ENCODE results near the gene CPTP. TPM values are rescaled to one million over a fixed set of nuclear protein-coding genes. Genes with fewer than 3 reads are reported as not detected.
A peak's percentile ranks its signal among the peaks of the same experiment; 100 is the strongest.

CPTP gene
- total and polyA plus RNA-seq, 4 donors: 7.9 to 45.1 (median 22.5) TPM

DNA sequence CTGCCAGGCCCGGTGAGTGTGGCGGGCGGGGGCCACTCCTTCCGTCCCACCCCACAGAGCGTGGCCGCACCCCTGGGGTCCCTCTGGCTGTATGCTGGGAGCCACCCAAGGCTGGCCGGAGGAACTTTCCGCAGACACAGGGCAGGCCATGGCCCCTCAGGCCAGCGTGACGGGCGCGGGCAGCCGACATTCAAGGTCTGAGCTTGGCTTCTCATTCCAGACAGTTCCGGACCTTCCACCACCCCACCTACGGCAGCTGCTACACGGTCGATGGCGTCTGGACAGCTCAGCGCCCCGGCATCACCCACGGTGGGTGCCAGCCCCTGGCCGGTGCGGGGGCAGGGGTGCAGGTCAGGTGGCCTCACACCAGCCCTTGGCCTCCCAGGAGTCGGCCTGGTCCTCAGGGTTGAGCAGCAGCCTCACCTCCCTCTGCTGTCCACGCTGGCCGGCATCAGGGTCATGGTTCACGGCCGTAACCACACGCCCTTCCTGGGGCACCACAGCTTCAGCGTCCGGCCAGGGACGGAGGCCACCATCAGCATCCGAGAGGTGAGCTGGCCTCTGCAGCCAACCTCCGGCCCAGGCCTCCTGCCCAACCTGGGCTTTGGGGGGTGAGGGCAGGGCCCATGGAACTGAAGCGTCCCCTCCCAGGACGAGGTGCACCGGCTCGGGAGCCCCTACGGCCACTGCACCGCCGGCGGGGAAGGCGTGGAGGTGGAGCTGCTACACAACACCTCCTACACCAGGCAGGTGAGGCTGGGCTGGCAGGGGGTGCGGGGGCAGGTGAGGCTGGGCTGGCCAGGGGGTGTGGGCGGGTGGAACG, 37.1 kb upstream of the CPTP start:
- H3K4me3 ChIP-seq (ENCODE audit: low read depth in 1 of 3, low read length in 3 of 3): no peak overlapping the region
- 83% methylated on average over 46 of the region's 46 CpGs for WGBS
- H3K27me3 ChIP-seq (ENCODE audit: control insufficient read depth in 4 of 4, insufficient read depth in 4 of 4, low read length in 3 of 4): no peaks in the 10 kb centered on the region
- TF ChIP-seq GABPA (IDR thresholded peaks at IDR 0.05 in 1 of 2, conservative IDR thresholded peaks at IDR 0.05 in 1 of 2): no peak
- TF ChIP-seq HNF4G (IDR thresholded peaks at IDR 0.05): no peak
- no peak for TF ChIP-seq YY1 (IDR thresholded peaks at IDR 0.05)
- no peak for TF ChIP-seq CTCF (IDR thresholded peaks at IDR 0.05; ENCODE audit: low read depth, low read length, missing input control)
- TF ChIP-seq NR2F2 (IDR thresholded peaks at IDR 0.05): no peak
- no peak for TF ChIP-seq TAF1 (conservative IDR thresholded peaks at IDR 0.05)
- no peak for TF ChIP-seq HNF4A (conservative IDR thresholded peaks at IDR 0.05)
- TF ChIP-seq, protein P1, sequence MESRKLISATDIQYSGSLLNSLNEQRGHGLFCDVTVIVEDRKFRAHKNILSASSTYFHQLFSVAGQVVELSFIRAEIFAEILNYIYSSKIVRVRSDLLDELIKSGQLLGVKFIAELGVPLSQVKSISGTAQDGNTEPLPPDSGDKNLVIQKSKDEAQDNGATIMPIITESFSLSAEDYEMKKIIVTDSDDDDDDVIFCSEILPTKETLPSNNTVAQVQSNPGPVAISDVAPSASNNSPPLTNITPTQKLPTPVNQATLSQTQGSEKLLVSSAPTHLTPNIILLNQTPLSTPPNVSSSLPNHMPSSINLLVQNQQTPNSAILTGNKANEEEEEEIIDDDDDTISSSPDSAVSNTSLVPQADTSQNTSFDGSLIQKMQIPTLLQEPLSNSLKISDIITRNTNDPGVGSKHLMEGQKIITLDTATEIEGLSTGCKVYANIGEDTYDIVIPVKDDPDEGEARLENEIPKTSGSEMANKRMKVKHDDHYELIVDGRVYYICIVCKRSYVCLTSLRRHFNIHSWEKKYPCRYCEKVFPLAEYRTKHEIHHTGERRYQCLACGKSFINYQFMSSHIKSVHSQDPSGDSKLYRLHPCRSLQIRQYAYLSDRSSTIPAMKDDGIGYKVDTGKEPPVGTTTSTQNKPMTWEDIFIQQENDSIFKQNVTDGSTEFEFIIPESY (IDR thresholded peaks at IDR 0.05): no peak
- TF ChIP-seq REST (IDR thresholded peaks at IDR 0.05): no peak
- no peaks in the 10 kb centered on the region for H3K36me3 ChIP-seq (ENCODE audit: control insufficient read depth in 4 of 4, insufficient read depth in 3 of 4, low read depth in 1 of 4, low read length in 3 of 4)
- H3K9me3 ChIP-seq (ENCODE audit: control insufficient read depth in 4 of 4, low read length in 3 of 4): no peaks in the 10 kb centered on the region
- H3K9ac ChIP-seq (ENCODE audit: low read depth in 1 of 2, low read length in 2 of 2): no peak overlapping the region
- no peak for DNase-seq (ENCODE audit: low spot score)
- peaks cover 0 to 13% (median 7%) of the 10 kb centered on the region in 4 donors for H3K4me1 ChIP-seq (ENCODE audit: control insufficient read depth in 4 of 4, insufficient read depth in 4 of 4, low read length in 3 of 4)
- no peak overlapping the region for H3K27ac ChIP-seq (ENCODE audit: low read depth in 1 of 2, low read length in 2 of 2)

GRCh38 chr1:1290238-1290731, 34.3 kb upstream of the CPTP start:
- no peaks in the 10 kb centered on the region for H3K27me3 ChIP-seq (ENCODE audit: control insufficient read depth in 4 of 4, insufficient read depth in 4 of 4, low read length in 3 of 4)
- H3K9me3 ChIP-seq (ENCODE audit: control insufficient read depth in 4 of 4, low read length in 3 of 4): no peaks in the 10 kb centered on the region
- peaks cover 0 to 9% (median under 1%) of the 10 kb centered on the region in 4 donors for H3K36me3 ChIP-seq (ENCODE audit: control insufficient read depth in 4 of 4, insufficient read depth in 3 of 4, low read depth in 1 of 4, low read length in 3 of 4)
- no peak for TF ChIP-seq FOXA2 (IDR thresholded peaks at IDR 0.05)
- TF ChIP-seq, protein P2, sequence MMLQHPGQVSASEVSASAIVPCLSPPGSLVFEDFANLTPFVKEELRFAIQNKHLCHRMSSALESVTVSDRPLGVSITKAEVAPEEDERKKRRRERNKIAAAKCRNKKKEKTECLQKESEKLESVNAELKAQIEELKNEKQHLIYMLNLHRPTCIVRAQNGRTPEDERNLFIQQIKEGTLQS (IDR thresholded peaks at IDR 0.05): no peak
- TF ChIP-seq RAD21 (IDR thresholded peaks at IDR 0.05): peak in 1 of 2 donors; percentile 86
- no peak for TF ChIP-seq HNF4G (IDR thresholded peaks at IDR 0.05)
- TF ChIP-seq CTCF (IDR thresholded peaks at IDR 0.05; ENCODE audit: low read depth, low read length, missing input control): peak; percentile 74
- TF ChIP-seq YY1 (IDR thresholded peaks at IDR 0.05): no peak
- TF ChIP-seq JUND (IDR thresholded peaks at IDR 0.05): no peak
- no peak for TF ChIP-seq GABPA (IDR thresholded peaks at IDR 0.05 in 1 of 2, conservative IDR thresholded peaks at IDR 0.05 in 1 of 2)
- DNase-seq (ENCODE audit: low spot score): peak; percentile 75
- H3K4me3 ChIP-seq (ENCODE audit: low read depth in 1 of 3, low read length in 3 of 3): no peak overlapping the region
- H3K27ac ChIP-seq (ENCODE audit: low read depth in 1 of 2, low read length in 2 of 2): no peak overlapping the region
- H3K4me1 ChIP-seq (ENCODE audit: control insufficient read depth in 4 of 4, insufficient read depth in 4 of 4, low read length in 3 of 4): peaks cover 0 to 13% (median 7%) of the 10 kb centered on the region in 4 donors
- 59% methylated on average over 15 of the region's 15 CpGs for WGBS
- no peak overlapping the region for H3K9ac ChIP-seq (ENCODE audit: low read depth in 1 of 2, low read length in 2 of 2)
